Choroid plexus epithelial cell (primary cell): Measurements from ENCODE around the gene USP43.

ENCODE experiments used
- DNase-seq: peaks from one replicate; pipeline ENCODE4 v3.0.0-alpha.2; 2010; ENCODE audit warnings: low read depth
- H3K4me3 ChIP-seq: 2 replicates; pipeline ENCODE4 v1.5.1; 2011; ENCODE audit warnings: low read depth, mild to moderate bottlenecking, control low read depth, low read length, moderate library complexity
- CTCF ChIP-seq: conservative IDR thresholded peaks from 2 replicates; pipeline ENCODE4 v1.5.1; 2011; ENCODE audit warnings: low read depth, mild to moderate bottlenecking, control low read depth, inconsistent platforms, low read length, moderate library complexity

USP43 gene

GRCh38 chr17:9700136-9700535, 54.8 kb downstream of the USP43 start:
- no peak for TF ChIP-seq CTCF
- no peak for DNase-seq

GRCh38 chr17:9700754-9701476, 55.6 kb downstream of the USP43 start:
- no peak for TF ChIP-seq CTCF
- H3K4me3 ChIP-seq, result no peak overlapping the region
- DNase-seq, result no peak

More at GRCh38 chr17:9700136-9700535, 54.8 kb downstream of the USP43 start:
- H3K4me3 ChIP-seq, result no peak overlapping the region

GRCh38 chr17:9702482-9702881, 57.2 kb downstream of the USP43 start:
- H3K4me3 ChIP-seq, result no peak overlapping the region
- no peak for TF ChIP-seq CTCF
- DNase-seq, result no peak

- no peak for DNase-seq
- TF ChIP-seq CTCF, result no peak
These were observed 57.8 kb downstream of the USP43 start for GRCh38 chr17:9702914-9703780.

GRCh38 chr17:9703781-9704082, 58.4 kb downstream of the USP43 start:
- no peak for DNase-seq
- no peak for TF ChIP-seq CTCF
- H3K4me3 ChIP-seq, result no peak overlapping the region

More at GRCh38 chr17:9702914-9703780, 57.8 kb downstream of the USP43 start:
- no peak overlapping the region for H3K4me3 ChIP-seq

GRCh38 chr17:9705745-9706144, 60.4 kb downstream of the USP43 start:
- no peak overlapping the region for H3K4me3 ChIP-seq
- DNase-seq, result peak; percentile 30
- no peak for TF ChIP-seq CTCF
